ENCODE measurements around the gene PHTF1.

DNA sequence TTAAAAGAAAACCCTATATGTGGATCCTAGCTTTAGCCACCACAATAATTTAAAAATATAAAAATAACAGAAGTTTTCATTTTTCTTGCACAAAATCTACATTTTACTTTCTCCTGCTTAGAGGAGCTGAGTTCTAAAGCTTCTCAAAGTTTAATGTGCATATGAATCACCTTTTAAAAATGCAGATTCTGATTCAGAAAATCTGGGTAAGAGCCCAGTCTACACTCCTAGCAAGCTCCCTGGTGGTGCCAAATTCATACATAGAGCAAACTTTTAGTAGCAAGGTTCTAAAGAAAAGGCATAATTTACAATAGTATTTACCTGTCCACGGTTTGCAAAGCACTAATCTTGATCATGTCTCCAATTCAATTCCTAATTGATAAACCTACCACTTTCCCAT is 33.7 kb upstream of the PHTF1 start:
- no peak for TF ChIP-seq CTCF (IDR thresholded peaks at IDR 0.05)
- no peak for TF ChIP-seq POLR2AphosphoS5 (IDR thresholded peaks at IDR 0.05)
- TF ChIP-seq EP300 (IDR thresholded peaks at IDR 0.05) = no peak

Measured in gastroesophageal sphincter (tissue), 3 donors.